Loucy (cell line): ENCODE data around the gene TMEM87B.

Experiments
- H2AFZ ChIP-seq: fragments of 200-600 bp; sonication (generic); 2 replicates; pipeline ENCODE4 v1.6.0; 2016; ENCODE audit warnings: antibody characterized with exemption, mild to moderate bottlenecking, low read length, moderate library complexity
- H3F3A ChIP-seq: fragments of 200-600 bp; 2 replicates; pipeline ENCODE4 v1.6.0; 2016; ENCODE audit warnings: antibody characterized with exemption, low read depth, mild to moderate bottlenecking
- H3K27me3 ChIP-seq: fragments of 200-600 bp; sonication (generic); 2 replicates; pipeline ENCODE4 v1.6.1; 2014; ENCODE audit warnings: low read length, mild to moderate bottlenecking; ENCODE audit not compliant: insufficient read depth, poor library complexity, severe bottlenecking
- H3K36me3 ChIP-seq: fragments of 200-600 bp; sonication (generic); 2 replicates; pipeline ENCODE4 v1.6.1; 2016; ENCODE audit warnings: low read length; ENCODE audit not compliant: insufficient read depth
- H3K4me1 ChIP-seq: fragments of 200-600 bp; sonication (generic); 2 replicates; pipeline ENCODE4 v1.5.1; 2014; ENCODE audit warnings: low read length, mild to moderate bottlenecking; ENCODE audit not compliant: insufficient read depth, poor library complexity, severe bottlenecking
- H3K4me2 ChIP-seq: fragments of 200-600 bp; sonication (generic); 2 replicates; pipeline ENCODE4 v1.6.0; 2014; ENCODE audit warnings: antibody characterized with exemption, low read length, low read depth, mild to moderate bottlenecking; ENCODE audit not compliant: poor library complexity, severe bottlenecking
- H3K4me3 ChIP-seq: fragments of 200-600 bp; sonication (generic); 2 replicates; pipeline ENCODE4 v1.5.1; 2014; ENCODE audit warnings: low read length, mild to moderate bottlenecking, mixed read lengths; ENCODE audit not compliant: poor library complexity, severe bottlenecking
- H3K79me2 ChIP-seq: fragments of 200-600 bp; sonication (generic); 2 replicates; pipeline ENCODE4 v1.6.1; 2014; ENCODE audit warnings: low read length; ENCODE audit not compliant: insufficient read depth
- H3K9ac ChIP-seq: fragments of 200-600 bp; sonication (generic); 2 replicates; pipeline ENCODE4 v1.6.0; 2014; ENCODE audit warnings: mild to moderate bottlenecking, low read depth, low read length, moderate library complexity; ENCODE audit not compliant: poor library complexity, severe bottlenecking
- H3K9me2 ChIP-seq: fragments of 200-600 bp; sonication (generic); replicated peaks from 2 replicates; pipeline ENCODE4 v1.6.1; 2016; ENCODE audit warnings: low read depth, low read length, mixed read lengths
- H3K9me3 ChIP-seq: fragments of 200-600 bp; sonication (generic); 2 replicates; pipeline ENCODE4 v1.6.1; 2014; ENCODE audit warnings: mild to moderate bottlenecking, antibody characterized with exemption, low read length, low read depth; ENCODE audit not compliant: insufficient read depth
- H4K20me1 ChIP-seq: fragments of 200-600 bp; sonication (generic); 2 replicates; pipeline ENCODE4 v1.6.0; 2014; ENCODE audit warnings: antibody characterized with exemption, low read length, mild to moderate bottlenecking; ENCODE audit not compliant: insufficient read depth, poor library complexity, severe bottlenecking
- EZH2phosphoT487 ChIP-seq: fragments of 200-600 bp; IDR thresholded peaks from 2 replicates; pipeline ENCODE4 v1.6.1; 2018; ENCODE audit warnings: antibody characterized with exemption, mild to moderate bottlenecking, moderate library complexity, borderline replicate concordance
- TF ChIP-seq, protein P1 (sequence below): fragments of 200-600 bp; sonication (generic); conservative IDR thresholded peaks from 2 replicates; pipeline ENCODE4 v1.5.1; 2014; ENCODE audit warnings: mild to moderate bottlenecking, antibody characterized with exemption, low read length

TMEM87B gene

DNA sequence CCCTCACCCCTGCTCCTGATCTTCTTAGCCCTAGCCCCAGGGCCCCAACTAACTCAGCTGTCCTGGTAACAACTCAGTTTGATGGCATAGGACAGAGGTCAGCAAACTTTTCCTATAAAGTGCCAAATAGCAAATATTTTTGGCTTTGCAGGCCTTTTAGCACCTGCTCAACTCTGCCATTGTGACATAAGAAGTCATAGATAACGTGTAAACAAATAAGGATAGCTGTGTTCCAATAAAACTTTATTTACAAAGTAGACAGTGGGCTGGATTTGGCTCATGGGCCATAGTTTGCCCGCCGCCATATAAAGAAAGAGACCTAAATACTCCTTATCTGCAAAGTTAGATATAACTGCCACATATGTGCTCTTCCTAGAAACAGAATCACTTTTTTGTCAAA is 27.3 kb upstream of the TMEM87B start:
- H3K27me3 ChIP-seq: no peaks in the 10 kb centered on the region
- H3K79me2 ChIP-seq: no peaks in the 10 kb centered on the region
- no peaks in the 10 kb centered on the region for H3K9me2 ChIP-seq
- TF ChIP-seq EZH2phosphoT487: no peak
- TF ChIP-seq, protein P1, sequence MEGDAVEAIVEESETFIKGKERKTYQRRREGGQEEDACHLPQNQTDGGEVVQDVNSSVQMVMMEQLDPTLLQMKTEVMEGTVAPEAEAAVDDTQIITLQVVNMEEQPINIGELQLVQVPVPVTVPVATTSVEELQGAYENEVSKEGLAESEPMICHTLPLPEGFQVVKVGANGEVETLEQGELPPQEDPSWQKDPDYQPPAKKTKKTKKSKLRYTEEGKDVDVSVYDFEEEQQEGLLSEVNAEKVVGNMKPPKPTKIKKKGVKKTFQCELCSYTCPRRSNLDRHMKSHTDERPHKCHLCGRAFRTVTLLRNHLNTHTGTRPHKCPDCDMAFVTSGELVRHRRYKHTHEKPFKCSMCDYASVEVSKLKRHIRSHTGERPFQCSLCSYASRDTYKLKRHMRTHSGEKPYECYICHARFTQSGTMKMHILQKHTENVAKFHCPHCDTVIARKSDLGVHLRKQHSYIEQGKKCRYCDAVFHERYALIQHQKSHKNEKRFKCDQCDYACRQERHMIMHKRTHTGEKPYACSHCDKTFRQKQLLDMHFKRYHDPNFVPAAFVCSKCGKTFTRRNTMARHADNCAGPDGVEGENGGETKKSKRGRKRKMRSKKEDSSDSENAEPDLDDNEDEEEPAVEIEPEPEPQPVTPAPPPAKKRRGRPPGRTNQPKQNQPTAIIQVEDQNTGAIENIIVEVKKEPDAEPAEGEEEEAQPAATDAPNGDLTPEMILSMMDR: no peak
- no peaks in the 10 kb centered on the region for H3K36me3 ChIP-seq
- no peak overlapping the region for H3K4me2 ChIP-seq
- no peak overlapping the region for H2AFZ ChIP-seq
- no peak overlapping the region for H3K4me3 ChIP-seq
- peaks cover 10% of the 10 kb centered on the region for H3K4me1 ChIP-seq
- H3K9me3 ChIP-seq: no peaks in the 10 kb centered on the region
- no peaks in the 10 kb centered on the region for H3F3A ChIP-seq
- no peak overlapping the region for H3K9ac ChIP-seq
- H4K20me1 ChIP-seq: no peaks in the 10 kb centered on the region

DNA sequence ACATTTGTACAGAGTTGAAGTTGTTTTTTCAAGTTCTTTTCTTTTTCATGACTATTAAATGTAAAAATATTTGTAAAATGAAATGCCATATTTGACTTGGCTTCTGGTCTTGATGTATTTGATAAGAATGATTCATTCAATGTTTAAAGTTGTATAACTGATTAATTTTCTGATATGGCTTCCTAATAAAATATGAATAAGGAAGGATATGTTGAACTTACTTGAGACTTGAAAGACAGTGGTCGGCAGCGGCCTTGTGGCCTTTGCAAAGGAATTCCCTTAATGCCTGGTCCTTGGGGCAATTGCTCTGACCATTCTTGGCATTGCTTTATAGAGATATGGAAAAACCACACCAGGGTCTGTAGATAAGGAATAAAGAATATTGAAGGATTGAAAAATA is 25.9 kb upstream of the TMEM87B start:
- no peak overlapping the region for H2AFZ ChIP-seq
- TF ChIP-seq, protein P1: no peak
- TF ChIP-seq EZH2phosphoT487: no peak
- H4K20me1 ChIP-seq: no peaks in the 10 kb centered on the region
- no peaks in the 10 kb centered on the region for H3K79me2 ChIP-seq
- H3K9me2 ChIP-seq: no peaks in the 10 kb centered on the region
- H3K4me1 ChIP-seq: peaks cover 10% of the 10 kb centered on the region
- no peaks in the 10 kb centered on the region for H3K27me3 ChIP-seq
- H3F3A ChIP-seq: no peaks in the 10 kb centered on the region
- no peak overlapping the region for H3K4me3 ChIP-seq
- H3K9me3 ChIP-seq: no peaks in the 10 kb centered on the region
- H3K4me2 ChIP-seq: no peak overlapping the region
- H3K9ac ChIP-seq: no peak overlapping the region
- no peaks in the 10 kb centered on the region for H3K36me3 ChIP-seq

DNA sequence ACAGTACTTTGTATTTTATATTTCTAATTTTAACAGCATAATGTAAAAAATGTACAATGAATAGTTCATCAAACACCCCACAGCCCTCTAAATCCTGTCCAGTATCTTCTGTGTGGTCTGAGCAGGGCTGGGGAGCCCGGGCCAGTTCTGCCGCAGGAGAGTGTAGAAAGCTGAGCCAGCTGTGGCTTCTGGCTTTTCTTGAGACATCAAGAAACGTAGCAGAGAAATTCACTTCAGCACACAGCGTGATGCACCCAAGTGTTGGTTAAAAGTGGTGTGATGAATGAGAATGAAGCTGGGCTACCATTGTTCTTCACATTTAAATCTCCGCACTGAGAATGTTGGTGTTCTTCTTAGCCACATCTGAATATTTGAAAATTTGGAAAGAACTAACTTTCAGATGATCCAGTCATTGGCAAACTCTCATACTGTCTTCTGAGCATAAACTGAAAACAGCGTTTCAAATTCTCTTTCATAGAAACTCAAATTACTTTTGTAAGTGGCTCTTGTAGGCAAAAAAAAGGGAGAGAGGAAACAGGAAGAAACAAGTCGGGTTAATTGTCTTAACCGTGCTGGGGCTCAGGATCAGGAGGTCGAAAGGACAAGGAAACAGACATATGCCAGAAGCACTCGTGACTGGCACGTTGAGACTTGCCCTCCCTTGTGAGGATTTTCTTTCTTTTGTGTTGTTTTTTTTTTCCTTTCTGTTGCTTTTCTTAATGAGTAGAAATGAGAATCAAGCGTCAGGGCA is 23.4 kb upstream of the TMEM87B start:
- no peaks in the 10 kb centered on the region for H4K20me1 ChIP-seq
- no peaks in the 10 kb centered on the region for H3F3A ChIP-seq
- no peaks in the 10 kb centered on the region for H3K9me2 ChIP-seq
- H2AFZ ChIP-seq: no peak overlapping the region
- H3K36me3 ChIP-seq: no peaks in the 10 kb centered on the region
- no peaks in the 10 kb centered on the region for H3K79me2 ChIP-seq
- H3K27me3 ChIP-seq: no peaks in the 10 kb centered on the region
- TF ChIP-seq, protein P1: no peak
- no peak for TF ChIP-seq EZH2phosphoT487
- peak overlapping the region; percentile 36 for H3K9ac ChIP-seq
- H3K4me2 ChIP-seq: no peak overlapping the region
- peaks cover 10% of the 10 kb centered on the region for H3K4me1 ChIP-seq
- H3K9me3 ChIP-seq: no peaks in the 10 kb centered on the region; the same call in 1 of the 2 replicates
- no peak overlapping the region for H3K4me3 ChIP-seq
